BE2C (cell line): ENCODE results near the gene ARHGEF17.

ENCODE experiments used
- DNase-seq: peaks from one replicate; pipeline ENCODE4 v3.0.0-alpha.2; 2020
- H3K27me3 ChIP-seq: fragments of 250-450 bp; sonication (Bioruptor Pico); 2 replicates; pipeline ENCODE4 v1.5.1; 2020; ENCODE audit warnings: mild to moderate bottlenecking
- H3K36me3 ChIP-seq: fragments of 250-450 bp; sonication (Bioruptor Pico); 2 replicates; pipeline ENCODE4 v1.5.1; 2020; ENCODE audit warnings: mild to moderate bottlenecking
- H3K4me1 ChIP-seq: fragments of 250-450 bp; sonication (Bioruptor Pico); 2 replicates; pipeline ENCODE4 v1.5.1; 2020
- H3K4me3 ChIP-seq: 2 replicates; pipeline ENCODE4 v1.5.1; 2011; ENCODE audit warnings: low read depth, low read length
- H3K9me3 ChIP-seq: fragments of 250-450 bp; sonication (Bioruptor Pico); 2 replicates; pipeline ENCODE4 v1.5.1; 2020
- TF ChIP-seq, protein P1 (sequence below): IDR thresholded peaks from 2 replicates; pipeline ENCODE4 v1.5.1; 2012; ENCODE audit warnings: mild to moderate bottlenecking, low read depth, low read length

The ARHGEF17 gene

DNA sequence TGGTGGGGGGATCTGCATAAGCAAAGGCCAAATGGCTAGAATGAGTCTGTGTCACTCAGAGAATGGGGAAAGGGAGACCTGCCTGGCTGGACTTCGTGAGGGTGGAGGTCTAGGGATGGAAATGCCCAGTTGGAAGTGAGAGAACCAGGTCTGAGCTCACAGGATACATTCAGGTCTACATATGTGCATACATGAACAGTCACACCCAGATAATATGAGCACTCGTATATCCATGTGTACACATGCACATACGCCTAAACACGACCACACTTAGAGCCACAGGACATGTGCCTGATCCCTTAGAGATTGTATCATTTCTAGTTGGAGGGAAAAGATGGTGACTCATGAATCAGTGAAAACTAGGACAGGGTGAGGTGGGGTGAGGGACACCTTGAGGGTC, 47.0 kb downstream of the ARHGEF17 start:
- Histone ChIP-seq H3K36me3 (peaks cover under 1% of the 10 kb centered on the region), H3K4me3 (no peak overlapping the region), H3K27me3 (no peaks in the 10 kb centered on the region), H3K4me1 (peaks cover 16% of the 10 kb centered on the region), H3K9me3 (no peaks in the 10 kb centered on the region)
- TF ChIP-seq, protein P1, sequence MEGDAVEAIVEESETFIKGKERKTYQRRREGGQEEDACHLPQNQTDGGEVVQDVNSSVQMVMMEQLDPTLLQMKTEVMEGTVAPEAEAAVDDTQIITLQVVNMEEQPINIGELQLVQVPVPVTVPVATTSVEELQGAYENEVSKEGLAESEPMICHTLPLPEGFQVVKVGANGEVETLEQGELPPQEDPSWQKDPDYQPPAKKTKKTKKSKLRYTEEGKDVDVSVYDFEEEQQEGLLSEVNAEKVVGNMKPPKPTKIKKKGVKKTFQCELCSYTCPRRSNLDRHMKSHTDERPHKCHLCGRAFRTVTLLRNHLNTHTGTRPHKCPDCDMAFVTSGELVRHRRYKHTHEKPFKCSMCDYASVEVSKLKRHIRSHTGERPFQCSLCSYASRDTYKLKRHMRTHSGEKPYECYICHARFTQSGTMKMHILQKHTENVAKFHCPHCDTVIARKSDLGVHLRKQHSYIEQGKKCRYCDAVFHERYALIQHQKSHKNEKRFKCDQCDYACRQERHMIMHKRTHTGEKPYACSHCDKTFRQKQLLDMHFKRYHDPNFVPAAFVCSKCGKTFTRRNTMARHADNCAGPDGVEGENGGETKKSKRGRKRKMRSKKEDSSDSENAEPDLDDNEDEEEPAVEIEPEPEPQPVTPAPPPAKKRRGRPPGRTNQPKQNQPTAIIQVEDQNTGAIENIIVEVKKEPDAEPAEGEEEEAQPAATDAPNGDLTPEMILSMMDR, result no peak
- no peak for DNase-seq

DNA sequence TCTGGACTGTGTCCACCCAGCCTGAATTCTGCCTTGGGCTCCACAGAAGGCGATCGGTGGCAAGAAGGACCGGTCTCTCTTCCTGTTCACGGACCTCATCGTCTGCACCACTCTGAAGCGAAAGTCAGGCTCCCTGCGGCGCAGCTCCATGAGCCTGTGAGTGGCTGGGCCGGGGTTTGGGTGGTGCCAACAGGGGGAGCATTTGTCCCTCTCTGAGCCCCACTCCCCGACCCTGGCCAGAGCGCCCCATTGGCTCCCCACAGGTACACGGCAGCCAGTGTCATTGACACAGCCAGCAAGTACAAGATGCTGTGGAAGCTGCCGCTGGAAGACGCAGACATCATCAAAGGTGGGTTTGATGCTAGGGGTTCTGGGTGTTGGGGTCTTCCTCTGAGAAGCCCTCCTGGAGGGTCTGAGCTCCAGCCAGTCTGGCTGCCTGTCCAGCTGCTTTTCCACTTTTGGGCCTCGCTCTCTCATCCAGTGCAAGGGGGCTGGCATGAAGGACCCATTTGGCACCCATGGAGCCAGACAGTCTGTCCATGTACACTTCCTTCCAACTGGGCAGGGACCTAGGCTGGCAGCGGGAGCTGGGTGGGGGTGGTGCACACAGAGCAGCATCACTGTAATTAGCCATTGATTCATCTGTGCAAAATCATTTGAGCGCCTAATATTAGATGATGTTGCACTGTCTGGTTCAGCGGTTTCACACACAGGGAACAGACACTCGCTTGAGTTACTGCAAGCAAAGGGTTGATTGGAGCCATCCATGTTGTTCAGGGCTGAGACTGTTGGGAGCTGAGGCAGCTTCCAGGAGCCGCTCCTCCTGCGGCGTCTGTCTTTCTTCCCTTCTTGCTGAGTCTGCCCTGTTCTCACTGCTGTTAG, 49.1 kb downstream of the ARHGEF17 start:
- Histone ChIP-seq H3K9me3 (no peaks in the 10 kb centered on the region), H3K4me3 (no peak overlapping the region), H3K27me3 (no peaks in the 10 kb centered on the region), H3K4me1 (peaks cover 18% of the 10 kb centered on the region), H3K36me3 (peaks cover 14% of the 10 kb centered on the region)
- DNase-seq, result no peak
- TF ChIP-seq, protein P1, result no peak

DNA sequence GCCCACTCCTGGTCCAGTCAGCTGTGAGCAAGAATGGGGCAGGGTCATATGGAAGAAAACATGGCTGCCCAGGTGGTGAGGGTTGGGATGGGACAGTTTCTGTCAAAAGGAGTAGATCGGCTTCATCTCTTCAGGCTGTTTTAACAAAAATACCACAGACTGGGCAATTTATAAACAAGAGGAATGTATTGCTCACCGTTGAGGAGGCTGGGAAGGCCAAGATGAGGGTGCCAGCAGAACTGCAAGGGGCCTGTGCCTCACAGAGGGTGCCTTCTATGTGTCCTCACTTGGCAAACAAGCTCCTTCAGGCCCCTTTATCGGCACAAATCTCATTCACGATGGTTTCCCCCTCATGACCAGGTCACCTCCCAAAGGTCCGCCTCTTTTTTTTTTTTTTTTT, 50.0 kb downstream of the ARHGEF17 start:
- TF ChIP-seq, protein P1, result no peak
- no peak overlapping the region for H3K4me3 ChIP-seq
- peaks cover 20% of the 10 kb centered on the region for H3K36me3 ChIP-seq
- no peaks in the 10 kb centered on the region for H3K9me3 ChIP-seq
- H3K27me3 ChIP-seq, result no peaks in the 10 kb centered on the region
- peaks cover 18% of the 10 kb centered on the region for H3K4me1 ChIP-seq
- DNase-seq, result no peak

DNA sequence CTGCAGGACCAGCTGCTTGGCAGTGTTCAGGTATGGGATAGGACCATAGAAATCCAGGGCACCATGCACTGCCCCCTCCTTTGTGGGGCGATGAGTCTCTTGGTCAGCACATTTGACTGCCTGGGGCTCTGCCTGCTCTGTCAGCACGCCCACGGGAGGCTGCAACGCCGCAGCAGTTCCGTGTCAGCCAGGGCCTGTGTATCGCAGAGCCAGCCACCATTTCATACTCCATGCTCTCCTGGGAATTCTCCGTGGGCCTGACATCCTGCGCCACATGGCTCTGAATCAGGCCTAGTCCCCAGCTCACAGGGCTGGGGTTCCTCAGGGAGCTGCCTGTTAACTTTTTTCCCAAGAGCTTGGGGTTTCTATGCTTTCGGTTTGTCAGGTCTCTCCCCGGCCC, 51.3 kb downstream of the ARHGEF17 start:
- H3K36me3 ChIP-seq, result peaks cover 22% of the 10 kb centered on the region
- TF ChIP-seq, protein P1, result no peak
- peaks cover 18% of the 10 kb centered on the region for H3K4me1 ChIP-seq

DNA sequence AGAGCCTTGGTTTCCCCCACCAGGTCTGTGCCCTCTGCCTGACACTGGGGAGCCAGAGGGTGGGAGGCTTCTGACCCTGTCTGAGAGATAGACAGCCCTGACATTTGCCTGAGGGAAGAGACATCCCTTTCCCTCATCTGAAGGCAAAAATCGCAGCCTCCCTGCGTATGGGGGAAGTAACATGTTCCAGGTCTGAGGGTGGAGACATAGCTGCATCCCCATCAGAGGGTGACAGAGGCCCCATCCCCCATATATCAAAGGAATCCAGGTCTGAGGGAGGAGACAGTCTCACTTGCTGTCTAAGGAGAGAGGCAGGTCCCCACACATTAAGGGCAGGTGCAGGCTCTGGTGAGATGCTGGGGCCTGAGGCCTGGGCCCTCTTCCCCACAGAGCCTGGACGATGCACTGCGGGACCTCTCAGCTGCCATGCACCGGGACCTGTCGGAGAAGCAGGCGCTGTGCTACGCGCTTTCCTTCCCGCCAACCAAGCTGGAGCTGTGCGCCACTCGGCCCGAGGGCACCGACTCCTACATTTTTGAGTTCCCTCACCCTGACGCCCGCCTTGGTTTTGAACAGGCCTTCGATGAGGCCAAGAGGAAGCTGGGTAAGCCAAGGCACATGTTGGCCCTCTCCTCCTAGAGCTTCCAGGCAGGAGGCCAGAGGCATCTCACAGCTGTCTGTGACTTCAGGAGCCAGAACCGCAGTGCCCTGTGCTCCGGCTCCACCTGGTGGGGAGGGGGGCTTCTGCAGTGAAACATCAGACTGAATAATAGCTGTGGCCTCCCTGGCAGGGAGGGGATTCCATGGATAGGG, 52.1 kb downstream of the ARHGEF17 start:
- TF ChIP-seq, protein P1, result peak; percentile 87
- peak; percentile 84 for DNase-seq

More for the DNA sequence above, 51.3 kb downstream of the ARHGEF17 start:
- Histone ChIP-seq H3K27me3 (no peaks in the 10 kb centered on the region), H3K9me3 (no peaks in the 10 kb centered on the region), H3K4me3 (0 out of 2 replicates have a peak overlapping the region, but pooled peaks have one; percentile 2)
- DNase-seq, result peak; percentile 84

More for the DNA sequence above, 52.1 kb downstream of the ARHGEF17 start:
- Histone ChIP-seq H3K36me3 (peaks cover 24% of the 10 kb centered on the region), H3K27me3 (no peaks in the 10 kb centered on the region), H3K9me3 (no peaks in the 10 kb centered on the region), H3K4me3 (no peak overlapping the region), H3K4me1 (peaks cover 18% of the 10 kb centered on the region)
